Progenitor cell of endocrine pancreas (in vitro differentiated cells): ENCODE data around the gene BLZF1. TPM values are rescaled to one million over a fixed set of nuclear protein-coding genes. Genes with fewer than 3 reads are reported as not detected.
"Not testable (repeated sequence)": the region's sequence is repeated elsewhere in the genome, so short reads cannot be mapped to it uniquely, and the experiment has no call there.

Experiments
- DNase-seq: peaks from one replicate; pipeline ENCODE4 v3.0.0; 2021; ENCODE audit warnings: low spot score; ENCODE audit not compliant: unreplicated experiment
- H3K27ac Mint-ChIP-seq: 2 replicates; pipeline ENCODE4 v1.8.0; 2021; ENCODE audit warnings: mild to moderate bottlenecking, moderate library complexity, mixed read lengths
- H3K27me3 Mint-ChIP-seq: 2 replicates; pipeline ENCODE4 v1.8.0; 2021; ENCODE audit warnings: mixed read lengths
- H3K36me3 Mint-ChIP-seq: 2 replicates; pipeline ENCODE4 v1.8.0; 2022; ENCODE audit warnings: mixed read lengths; ENCODE audit not compliant: insufficient read depth
- H3K4me1 Mint-ChIP-seq: 2 replicates; pipeline ENCODE4 v1.8.0; 2021; ENCODE audit warnings: low read depth, mixed read lengths
- H3K4me3 Mint-ChIP-seq: 2 replicates; pipeline ENCODE4 v1.8.0; 2021; ENCODE audit warnings: low read depth, mild to moderate bottlenecking, moderate library complexity, mixed read lengths
- H3K9me3 Mint-ChIP-seq: 2 replicates; pipeline ENCODE4 v1.8.0; 2021; ENCODE audit warnings: low read depth, mixed read lengths
- total RNA-seq: library from RNA; stranded (reverse); gene quantifications from 2 replicates; pipeline ENCODE4 v1.2.1, GENCODE V29; 2021
- TF ChIP-seq, protein P1 (sequence below): fragments of 200-600 bp; sonication (generic); IDR thresholded peaks from one replicate; pipeline ENCODE4 v1.5.0; 2021; ENCODE audit warnings: antibody characterized with exemption, mild to moderate bottlenecking; ENCODE audit not compliant: unreplicated experiment

Gene BLZF1
- total RNA-seq, 1 donor from 2014 or later, result 18.6 TPM

DNA sequence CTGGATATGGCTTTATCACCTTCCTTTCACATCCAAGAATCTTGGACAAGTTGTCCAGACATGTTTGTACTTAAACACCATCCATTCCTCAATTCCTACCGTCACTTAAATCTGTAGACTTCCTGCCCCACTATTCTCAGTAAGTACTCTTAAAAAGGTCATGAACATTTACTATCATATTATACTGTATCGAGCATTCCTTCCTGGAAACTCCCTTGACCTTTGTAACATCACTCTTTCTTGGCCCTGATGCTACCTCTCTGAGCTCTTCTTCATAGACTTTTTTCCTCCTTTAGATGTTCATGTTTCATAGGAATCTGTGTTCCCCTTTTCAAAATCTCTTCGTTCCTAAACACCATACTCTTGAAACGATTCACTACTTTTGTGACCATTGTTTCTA is 15.5 kb downstream of the BLZF1 start:
- Mint-ChIP-seq H3K36me3 (peaks cover 17% of the 10 kb centered on the region), H3K4me3 (no peak overlapping the region), H3K27ac (no peak overlapping the region), H3K9me3 (no peaks in the 10 kb centered on the region), H3K27me3 (no peaks in the 10 kb centered on the region), H3K4me1 (no peaks in the 10 kb centered on the region)
- no peak for DNase-seq
- TF ChIP-seq, protein P1, sequence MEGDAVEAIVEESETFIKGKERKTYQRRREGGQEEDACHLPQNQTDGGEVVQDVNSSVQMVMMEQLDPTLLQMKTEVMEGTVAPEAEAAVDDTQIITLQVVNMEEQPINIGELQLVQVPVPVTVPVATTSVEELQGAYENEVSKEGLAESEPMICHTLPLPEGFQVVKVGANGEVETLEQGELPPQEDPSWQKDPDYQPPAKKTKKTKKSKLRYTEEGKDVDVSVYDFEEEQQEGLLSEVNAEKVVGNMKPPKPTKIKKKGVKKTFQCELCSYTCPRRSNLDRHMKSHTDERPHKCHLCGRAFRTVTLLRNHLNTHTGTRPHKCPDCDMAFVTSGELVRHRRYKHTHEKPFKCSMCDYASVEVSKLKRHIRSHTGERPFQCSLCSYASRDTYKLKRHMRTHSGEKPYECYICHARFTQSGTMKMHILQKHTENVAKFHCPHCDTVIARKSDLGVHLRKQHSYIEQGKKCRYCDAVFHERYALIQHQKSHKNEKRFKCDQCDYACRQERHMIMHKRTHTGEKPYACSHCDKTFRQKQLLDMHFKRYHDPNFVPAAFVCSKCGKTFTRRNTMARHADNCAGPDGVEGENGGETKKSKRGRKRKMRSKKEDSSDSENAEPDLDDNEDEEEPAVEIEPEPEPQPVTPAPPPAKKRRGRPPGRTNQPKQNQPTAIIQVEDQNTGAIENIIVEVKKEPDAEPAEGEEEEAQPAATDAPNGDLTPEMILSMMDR, result no peak

DNA sequence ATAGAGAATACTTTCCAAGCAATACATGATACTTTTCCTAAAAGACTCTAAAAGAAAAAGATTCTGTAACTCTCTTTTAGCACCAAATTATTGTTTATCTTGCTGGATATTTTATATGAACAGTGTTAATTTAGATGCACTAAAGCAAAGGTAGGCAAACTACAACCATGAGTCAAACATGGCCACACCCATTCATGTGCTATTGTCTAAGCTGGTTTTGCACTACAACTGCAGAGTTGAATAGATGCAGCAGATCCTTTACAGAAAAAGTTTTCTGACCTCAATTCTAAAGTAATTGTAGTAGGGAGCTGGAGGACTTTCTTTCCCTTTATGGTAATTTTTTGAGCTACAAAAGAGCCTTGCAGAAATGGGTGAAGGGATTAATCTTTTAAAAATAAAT is 19.4 kb downstream of the BLZF1 start:
- DNase-seq, result no peak
- TF ChIP-seq, protein P1, result no peak
- peaks cover 3% of the 10 kb centered on the region for H3K9me3 Mint-ChIP-seq
- no peak overlapping the region for H3K4me3 Mint-ChIP-seq
- no peak overlapping the region for H3K27ac Mint-ChIP-seq
- H3K4me1 Mint-ChIP-seq, result no peaks in the 10 kb centered on the region
- H3K36me3 Mint-ChIP-seq, result peaks cover 30% of the 10 kb centered on the region
- no peaks in the 10 kb centered on the region for H3K27me3 Mint-ChIP-seq

DNA sequence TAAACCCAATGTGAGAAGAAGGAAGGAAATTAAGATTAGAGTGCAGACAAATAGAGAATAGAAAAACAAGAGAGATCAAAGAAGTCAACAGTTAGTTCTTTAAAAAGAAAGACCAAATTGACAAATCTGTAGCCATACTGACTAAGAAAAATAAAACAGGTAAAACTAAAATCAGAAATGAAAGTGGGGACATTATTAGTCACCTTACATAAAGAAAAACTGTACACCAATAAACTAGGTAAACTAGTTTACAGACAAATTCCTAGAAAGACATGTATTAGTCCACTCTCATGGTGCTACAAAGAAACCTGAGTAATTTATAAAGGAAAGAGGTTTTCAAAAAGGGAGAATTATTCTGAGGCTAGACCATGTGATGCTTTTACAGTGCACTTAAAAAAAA is 22.3 kb downstream of the BLZF1 start:
- Mint-ChIP-seq H3K36me3 (peaks cover 37% of the 10 kb centered on the region), H3K4me3 (no peak overlapping the region), H3K9me3 (peaks cover 3% of the 10 kb centered on the region), H3K27me3 (no peaks in the 10 kb centered on the region), H3K4me1 (no peaks in the 10 kb centered on the region), H3K27ac (no peak overlapping the region)
- DNase-seq, result no peak
- TF ChIP-seq, protein P1, result no peak

DNA sequence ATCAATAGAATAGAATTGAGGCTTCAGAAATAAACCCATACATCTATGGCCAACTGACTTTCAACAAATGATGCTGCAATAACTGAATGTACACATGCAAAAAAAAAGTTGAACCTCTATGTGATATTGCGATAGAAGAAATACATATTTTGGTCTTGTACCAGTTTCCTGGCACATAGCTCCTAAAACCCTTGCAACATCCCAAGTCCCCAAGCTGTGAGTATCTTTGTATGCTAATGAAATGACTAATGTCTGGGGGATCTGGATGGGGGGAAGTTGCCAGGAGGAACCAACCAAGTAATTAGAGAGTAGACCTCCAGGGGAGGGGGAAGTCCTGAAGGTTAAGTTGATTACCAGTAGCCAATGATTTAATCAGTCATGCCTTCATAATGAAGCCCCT is 24.4 kb downstream of the BLZF1 start:
- H3K9me3 Mint-ChIP-seq, result peaks cover 3% of the 10 kb centered on the region
- peaks cover 39% of the 10 kb centered on the region for H3K36me3 Mint-ChIP-seq
- no peak overlapping the region for H3K4me3 Mint-ChIP-seq
- no peaks in the 10 kb centered on the region for H3K27me3 Mint-ChIP-seq
- no peak for DNase-seq
- TF ChIP-seq, protein P1, result no peak
- no peak overlapping the region for H3K27ac Mint-ChIP-seq
- H3K4me1 Mint-ChIP-seq, result no peaks in the 10 kb centered on the region

DNA sequence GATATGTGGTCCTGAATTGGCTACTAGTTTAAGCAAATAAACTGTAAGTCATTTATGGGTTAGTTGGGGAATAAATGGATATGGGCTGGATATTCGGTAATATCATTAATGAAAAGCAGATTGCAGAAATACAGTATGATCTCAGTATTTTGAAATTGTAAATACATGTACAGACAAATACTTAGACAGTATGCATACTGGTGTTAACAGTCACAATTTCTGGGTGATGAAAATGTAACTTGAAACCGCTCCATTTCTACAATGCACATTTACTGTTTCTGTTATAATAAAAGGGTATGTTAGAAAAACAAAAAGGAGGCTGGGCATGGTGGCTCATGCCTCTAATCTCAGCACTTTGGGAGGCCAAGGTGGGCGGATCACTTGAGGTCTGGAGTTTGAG is 28.0 kb downstream of the BLZF1 start:
- peaks cover 15% of the 10 kb centered on the region for H3K9me3 Mint-ChIP-seq
- peaks cover 3% of the 10 kb centered on the region for H3K4me1 Mint-ChIP-seq
- peaks cover 41% of the 10 kb centered on the region for H3K36me3 Mint-ChIP-seq
- TF ChIP-seq, protein P1, result no peak
- no peak for DNase-seq
- H3K4me3 Mint-ChIP-seq, result no peak overlapping the region
- H3K27me3 Mint-ChIP-seq, result no peaks in the 10 kb centered on the region
- H3K27ac Mint-ChIP-seq, result no peak overlapping the region

DNA sequence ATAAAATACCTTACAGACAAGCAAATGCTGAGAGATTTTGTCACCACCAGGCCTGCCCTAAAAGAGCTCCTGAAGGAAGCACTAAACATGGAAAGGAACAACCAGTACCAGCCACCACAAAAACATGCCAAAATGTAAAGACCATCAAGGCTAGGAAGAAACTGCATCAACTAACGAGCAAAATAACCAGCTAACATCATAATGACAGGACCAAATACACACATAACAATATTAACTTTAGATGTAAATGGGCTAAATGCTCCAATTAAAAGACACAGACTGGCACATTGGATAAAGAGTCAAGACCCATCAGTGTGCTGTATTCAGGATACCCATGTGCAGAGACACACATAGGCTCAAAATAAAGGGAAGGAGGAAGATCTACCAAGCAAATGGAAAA is 34.6 kb downstream of the BLZF1 start:
- not testable (repeated sequence) for H3K27ac Mint-ChIP-seq, DNase-seq, H3K4me1 Mint-ChIP-seq, H3K4me3 Mint-ChIP-seq, H3K27me3 Mint-ChIP-seq
- H3K36me3 Mint-ChIP-seq, result peaks cover 61% of the 10 kb centered on the region
- H3K9me3 Mint-ChIP-seq, result peaks cover 60% of the 10 kb centered on the region

DNA sequence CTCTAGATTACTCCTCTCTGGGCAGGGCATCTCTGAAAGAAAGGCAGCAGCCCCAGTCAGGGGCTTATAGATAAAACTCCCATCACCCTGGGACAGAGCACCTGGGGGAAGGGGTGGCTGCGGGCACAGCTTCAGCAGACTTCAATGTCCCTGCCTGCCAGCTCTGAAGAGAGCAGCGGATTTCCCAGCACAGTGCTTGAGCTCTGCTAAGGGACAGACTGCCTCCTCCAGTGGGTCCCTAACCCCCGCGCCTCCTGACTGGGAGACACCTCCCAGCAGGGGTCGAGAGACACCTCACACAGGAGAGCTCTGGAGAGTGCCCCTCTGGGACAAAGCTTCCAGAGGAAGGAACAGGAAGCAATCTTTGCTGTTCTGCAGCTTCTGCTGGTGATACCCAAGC is 40.3 kb downstream of the BLZF1 start:
- H3K4me3 Mint-ChIP-seq, DNase-seq, H3K27ac Mint-ChIP-seq, H3K27me3 Mint-ChIP-seq, H3K4me1 Mint-ChIP-seq: not testable (repeated sequence)
- Mint-ChIP-seq H3K36me3 (peaks cover 44% of the 10 kb centered on the region), H3K9me3 (peaks cover 53% of the 10 kb centered on the region)
